A204.1 (cell line): ENCODE measurements around the gene HDHD5.

ENCODE experiments used
- FAIRE-seq: peaks from 2 replicates; lab custom pipeline; 2012; peaks lifted over from hg19 to GRCh38; lab: Jason Lieb, UNC

Gene HDHD5

GRCh38 chr22:17158568-17159503, at the start of gene HDHD5:
HDHD5 (minus strand) TSS chr22:17159277; CDS start chr22:17159251, 26 bp downstream.
- FAIRE-seq, result no peak

- FAIRE-seq, result no peak
These were observed 46.4 kb upstream of the HDHD5 start for GRCh38 chr22:17205432-17205831.

- no peak for FAIRE-seq
These were observed 42.3 kb upstream of the HDHD5 start for GRCh38 chr22:17201285-17201945.

- FAIRE-seq, result no peak
These were observed 40.1 kb upstream of the HDHD5 start for GRCh38 chr22:17199003-17199731.

- FAIRE-seq, result no peak
These were observed 39.3 kb upstream of the HDHD5 start for GRCh38 chr22:17198170-17199002.

- FAIRE-seq, result no peak
These were observed 35.1 kb upstream of the HDHD5 start for GRCh38 chr22:17194213-17194612.

GRCh38 chr22:17192186-17192585, 33.1 kb upstream of the HDHD5 start:
- FAIRE-seq, result no peak

GRCh38 chr22:17191163-17191784, 32.2 kb upstream of the HDHD5 start:
- FAIRE-seq, result no peak

- no peak for FAIRE-seq
These were observed 31.6 kb upstream of the HDHD5 start for GRCh38 chr22:17190702-17191101.

GRCh38 chr22:17176715-17177114, 17.6 kb upstream of the HDHD5 start:
- FAIRE-seq, result no peak

- FAIRE-seq, result no peak
These were observed 13.2 kb upstream of the HDHD5 start for GRCh38 chr22:17172029-17172833.

- no peak for FAIRE-seq
These were observed 12.3 kb upstream of the HDHD5 start for GRCh38 chr22:17171153-17172028.

GRCh38 chr22:17167486-17167885, 8.4 kb upstream of the HDHD5 start:
- FAIRE-seq, result no peak

- FAIRE-seq, result no peak
These were observed 5.4 kb upstream of the HDHD5 start for GRCh38 chr22:17164392-17165024.

GRCh38 chr22:17162731-17163130, 3.7 kb upstream of the HDHD5 start:
- FAIRE-seq, result no peak

- no peak for FAIRE-seq
These were observed 2.9 kb upstream of the HDHD5 start for GRCh38 chr22:17161991-17162390.

GRCh38 chr22:17159504-17159951, 451 bp upstream of the HDHD5 start:
- FAIRE-seq, result no peak

- no peak for FAIRE-seq
These were observed 905 bp downstream of the HDHD5 start for GRCh38 chr22:17158176-17158567.

GRCh38 chr22:17157714-17158113, 1.4 kb downstream of the HDHD5 start:
- FAIRE-seq, result no peak
